Measurements from ENCODE around the gene CEP72. TPM values are rescaled to one million over a fixed set of nuclear protein-coding genes. Genes with fewer than 3 reads are reported as not detected.

CEP72 gene
- total and polyA plus RNA-seq, 10 of the 15 experiments (the other 5 are each of a cell fraction or from before 2014, with no cell fraction given) = 0.35 to 13.5 (median 8.3) TPM

DNA sequence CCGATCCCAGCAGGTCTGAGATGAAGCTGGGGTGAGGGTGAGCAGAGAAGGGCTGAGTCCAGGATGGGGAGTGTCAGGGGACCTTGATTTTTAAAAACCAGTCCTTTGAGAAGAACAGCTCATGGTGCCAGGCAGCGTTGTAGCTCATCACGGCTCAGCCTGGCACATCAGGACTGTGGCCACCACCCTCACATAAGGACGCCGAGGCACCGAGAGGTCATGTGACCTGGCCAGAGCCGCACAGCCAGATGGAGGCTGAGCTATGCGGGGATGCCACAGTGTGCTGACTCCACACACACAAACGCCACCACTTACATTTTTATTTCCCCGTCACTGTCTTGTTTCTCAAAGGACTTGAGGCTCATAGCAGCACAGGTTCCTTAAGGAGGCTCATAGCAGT, 32.9 kb upstream of the CEP72 start:
- TF ChIP-seq ESRRA (IDR thresholded peaks at IDR 0.05; ENCODE audit: low read length) (no peak), WRNIP1 (IDR thresholded peaks at IDR 0.05; ENCODE audit: borderline replicate concordance, low read depth, low read length) (no peak), CREB1 (IDR thresholded peaks at IDR 0.05; ENCODE audit: low read depth) (no peak), FOXM1 (IDR thresholded peaks at IDR 0.05; ENCODE audit: low read depth, low read length) (no peak), SMAD1 (IDR thresholded peaks at IDR 0.05; ENCODE audit: low read depth, partially characterized antibody) (no peak), NFYB (IDR thresholded peaks at IDR 0.05; ENCODE audit: insufficient read depth, low read depth, low read length) (no peak), POLR2A (IDR thresholded peaks at IDR 0.05; ENCODE audit: low read depth, low read length) (no peak), CBFB (IDR thresholded peaks at IDR 0.05; ENCODE audit: low read depth) (no peak), MEF2A (IDR thresholded peaks at IDR 0.05; ENCODE audit: insufficient read depth, low read depth, low read length) (no peak), NR2F1 (conservative IDR thresholded peaks at IDR 0.05) (no peak), CREM (IDR thresholded peaks at IDR 0.05; ENCODE audit: low read depth) (no peak), SP1 (IDR thresholded peaks at IDR 0.05; ENCODE audit: low read depth, low read length) (no peak), HDAC6 (IDR thresholded peaks at IDR 0.05; ENCODE audit: unreplicated experiment) (no peak), BMI1 (IDR thresholded peaks at IDR 0.05; ENCODE audit: borderline replicate concordance) (no peak), POU2F2 (IDR thresholded peaks at IDR 0.05; ENCODE audit: borderline replicate concordance, low read depth, low read length) (no peak), TCF7 (IDR thresholded peaks at IDR 0.05; ENCODE audit: borderline replicate concordance) (no peak), SMARCA5 (IDR thresholded peaks at IDR 0.05) (no peak), ZBED1 (IDR thresholded peaks at IDR 0.05; ENCODE audit: borderline replicate concordance) (no peak)
- TF ChIP-seq, protein P1, sequence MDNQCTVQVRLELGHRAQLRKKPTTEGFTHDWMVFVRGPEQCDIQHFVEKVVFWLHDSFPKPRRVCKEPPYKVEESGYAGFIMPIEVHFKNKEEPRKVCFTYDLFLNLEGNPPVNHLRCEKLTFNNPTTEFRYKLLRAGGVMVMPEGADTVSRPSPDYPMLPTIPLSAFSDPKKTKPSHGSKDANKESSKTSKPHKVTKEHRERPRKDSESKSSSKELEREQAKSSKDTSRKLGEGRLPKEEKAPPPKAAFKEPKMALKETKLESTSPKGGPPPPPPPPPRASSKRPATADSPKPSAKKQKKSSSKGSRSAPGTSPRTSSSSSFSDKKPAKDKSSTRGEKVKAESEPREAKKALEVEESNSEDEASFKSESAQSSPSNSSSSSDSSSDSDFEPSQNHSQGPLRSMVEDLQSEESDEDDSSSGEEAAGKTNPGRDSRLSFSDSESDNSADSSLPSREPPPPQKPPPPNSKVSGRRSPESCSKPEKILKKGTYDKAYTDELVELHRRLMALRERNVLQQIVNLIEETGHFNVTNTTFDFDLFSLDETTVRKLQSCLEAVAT (IDR thresholded peaks at IDR 0.05) = no peak
- TF ChIP-seq, protein P2, sequence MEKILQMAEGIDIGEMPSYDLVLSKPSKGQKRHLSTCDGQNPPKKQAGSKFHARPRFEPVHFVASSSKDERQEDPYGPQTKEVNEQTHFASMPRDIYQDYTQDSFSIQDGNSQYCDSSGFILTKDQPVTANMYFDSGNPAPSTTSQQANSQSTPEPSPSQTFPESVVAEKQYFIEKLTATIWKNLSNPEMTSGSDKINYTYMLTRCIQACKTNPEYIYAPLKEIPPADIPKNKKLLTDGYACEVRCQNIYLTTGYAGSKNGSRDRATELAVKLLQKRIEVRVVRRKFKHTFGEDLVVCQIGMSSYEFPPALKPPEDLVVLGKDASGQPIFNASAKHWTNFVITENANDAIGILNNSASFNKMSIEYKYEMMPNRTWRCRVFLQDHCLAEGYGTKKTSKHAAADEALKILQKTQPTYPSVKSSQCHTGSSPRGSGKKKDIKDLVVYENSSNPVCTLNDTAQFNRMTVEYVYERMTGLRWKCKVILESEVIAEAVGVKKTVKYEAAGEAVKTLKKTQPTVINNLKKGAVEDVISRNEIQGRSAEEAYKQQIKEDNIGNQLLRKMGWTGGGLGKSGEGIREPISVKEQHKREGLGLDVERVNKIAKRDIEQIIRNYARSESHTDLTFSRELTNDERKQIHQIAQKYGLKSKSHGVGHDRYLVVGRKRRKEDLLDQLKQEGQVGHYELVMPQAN (conservative IDR thresholded peaks at IDR 0.05) = no peak
- CTCF ChIA-PET = no interaction called here
- WGBS (ENCODE audit: insufficient coverage, insufficient replicate concordance, low lambda C conversion rate, missing lambda C conversion rate) = 58% methylated on average over 10 of the region's 10 CpGs
- Histone ChIP-seq H3K9me3 (replicated peaks; ENCODE audit: control insufficient read depth, insufficient read depth, low read length) (no peaks in the 10 kb centered on the region; the same call in 1 of the 3 replicates), H3K4me3 (no peak overlapping the region), H3K9ac (ENCODE audit: control insufficient read depth, insufficient read depth, low read length) (no peak overlapping the region), H2AFZ (ENCODE audit: control insufficient read depth, low read depth, low read length) (no peak overlapping the region), H3K36me3 (ENCODE audit: control insufficient read depth in 2 of 2, insufficient read depth in 2 of 2, low read length in 1 of 2) (no peaks in the 10 kb centered on the region), H3K4me1 (ENCODE audit: control insufficient read depth, insufficient read depth, low read length) (no peaks in the 10 kb centered on the region), H3K27ac (ENCODE audit: control insufficient read depth, insufficient read depth) (no peak overlapping the region), H3K27me3 (replicated peaks in 1 of 2; ENCODE audit: control insufficient read depth in 2 of 2, insufficient read depth in 2 of 2, low read length in 1 of 2) (no peaks in the 10 kb centered on the region; a peak in 1 of 4 replicates), H3K4me2 (ENCODE audit: control insufficient read depth, insufficient read depth) (no peak overlapping the region), H3K79me2 (ENCODE audit: control insufficient read depth, insufficient read depth, low read length) (no peaks in the 10 kb centered on the region), H4K20me1 (ENCODE audit: control insufficient read depth, insufficient read depth) (no peaks in the 10 kb centered on the region)
- intact Hi-C loops (cut with micrococcal nuclease; ENCODE audit: unreplicated experiment) = no loop called here
- in situ Hi-C loops (cut with MboI) = no loop called here
- POLR2A ChIA-PET = no interaction called here
- BruUV-seq (replicated peaks) = no TSS peak
- DNase-seq (ENCODE audit: low read depth, low spot score) = no peak
- SMC1A ChIA-PET (ENCODE audit: uncharacterized antibody, unreplicated experiment) = no interaction called here
- ATAC-seq = no peak
- no peak for FAIRE-seq
- RAD21 ChIA-PET (ENCODE audit: unreplicated experiment) = interaction anchor here (0.8 kb wide), 1 partner anchor 10 kb away, joined by 3 read pairs; no protein-coding TSS in a partner anchor

Data from GM12878 (cell line).